COLO668 (cell line): ENCODE results near the gene C1orf226.
"Not testable (repeated sequence)": the region's sequence is repeated elsewhere in the genome, so short reads cannot be mapped to it uniquely, and the experiment has no call there.

Experiments used
- DNase-seq: peaks from one replicate; lab custom pipeline; 2025; ENCODE audit not compliant: unreplicated experiment; lab: John Stamatoyannopoulos, UW

Gene C1orf226

GRCh38 chr1:162381383-162381782, at the start of gene C1orf226:
Gene C1orf226 (plus strand): TSS chr1:162381728. CDS start chr1:162381902, 174 bp downstream.
- no peak for DNase-seq

GRCh38 chr1:162333991-162334390, 47.5 kb upstream of the C1orf226 start:
- DNase-seq: no peak

- DNase-seq: no peak
Observed at GRCh38 chr1:162335126-162335525, 46.4 kb upstream of the C1orf226 start.

- DNase-seq: no peak
Observed at GRCh38 chr1:162336621-162337285, 44.8 kb upstream of the C1orf226 start.

GRCh38 chr1:162342452-162342983, 39.0 kb upstream of the C1orf226 start:
- no peak for DNase-seq

- no peak for DNase-seq
Observed at GRCh38 chr1:162343470-162343869, 38.1 kb upstream of the C1orf226 start.

GRCh38 chr1:162347281-162347680, 34.2 kb upstream of the C1orf226 start:
- DNase-seq: no peak

GRCh38 chr1:162349635-162350330, 31.7 kb upstream of the C1orf226 start:
- peak; percentile 44 for DNase-seq

GRCh38 chr1:162351246-162351842, 30.2 kb upstream of the C1orf226 start:
- no peak for DNase-seq

- DNase-seq: not testable (repeated sequence)
Observed at GRCh38 chr1:162351874-162352273, 29.7 kb upstream of the C1orf226 start.

- DNase-seq: no peak
Observed at GRCh38 chr1:162353078-162353477, 28.4 kb upstream of the C1orf226 start.

- DNase-seq: no peak
Observed at GRCh38 chr1:162353702-162354101, 27.8 kb upstream of the C1orf226 start.

GRCh38 chr1:162357681-162358266, 23.8 kb upstream of the C1orf226 start:
- no peak for DNase-seq

- DNase-seq: no peak
Observed at GRCh38 chr1:162358928-162359327, 22.6 kb upstream of the C1orf226 start.

- DNase-seq: no peak
Observed at GRCh38 chr1:162359523-162360236, 21.8 kb upstream of the C1orf226 start.

- DNase-seq: no peak
Observed at GRCh38 chr1:162360237-162360873, 21.2 kb upstream of the C1orf226 start.

GRCh38 chr1:162360874-162361260, 20.7 kb upstream of the C1orf226 start:
- DNase-seq: no peak

GRCh38 chr1:162361349-162361748, 20.2 kb upstream of the C1orf226 start:
- DNase-seq: no peak

- no peak for DNase-seq
Observed at GRCh38 chr1:162363823-162364222, 17.7 kb upstream of the C1orf226 start.

GRCh38 chr1:162364498-162364897, 17.0 kb upstream of the C1orf226 start:
- no peak for DNase-seq
